Measurements from ENCODE around the gene RAPGEF1.

RAPGEF1 gene

GRCh38 chr9:131590907-131591844 is 148.7 kb downstream of the RAPGEF1 start:
- TF ChIP-seq CTCF (IDR thresholded peaks at IDR 0.05; ENCODE audit: low read depth, low read length, missing control alignments) = peak; percentile 73
- no peak overlapping the region for H3K4me3 ChIP-seq (ENCODE audit: low read depth, low read length)
- peak; percentile 29 for DNase-seq (ENCODE audit: low read depth)

GRCh38 chr9:131590449-131590848 is 149.4 kb downstream of the RAPGEF1 start:
- H3K4me3 ChIP-seq (ENCODE audit: low read depth, low read length) = no peak overlapping the region
- TF ChIP-seq CTCF (IDR thresholded peaks at IDR 0.05; ENCODE audit: low read depth, low read length, missing control alignments) = no peak
- no peak for DNase-seq (ENCODE audit: low read depth)

GRCh38 chr9:131589993-131590392 is 149.9 kb downstream of the RAPGEF1 start:
- H3K4me3 ChIP-seq (ENCODE audit: low read depth, low read length) = no peak overlapping the region
- TF ChIP-seq CTCF (IDR thresholded peaks at IDR 0.05; ENCODE audit: low read depth, low read length, missing control alignments) = no peak
- DNase-seq (ENCODE audit: low read depth) = no peak

GRCh38 chr9:131589124-131589711 is 150.7 kb downstream of the RAPGEF1 start:
- no peak for TF ChIP-seq CTCF (IDR thresholded peaks at IDR 0.05; ENCODE audit: low read depth, low read length, missing control alignments)
- no peak for DNase-seq (ENCODE audit: low read depth)
- no peak overlapping the region for H3K4me3 ChIP-seq (ENCODE audit: low read depth, low read length)

- no peak for DNase-seq (ENCODE audit: low read depth)
- no peak for TF ChIP-seq CTCF (IDR thresholded peaks at IDR 0.05; ENCODE audit: low read depth, low read length, missing control alignments)
- H3K4me3 ChIP-seq (ENCODE audit: low read depth, low read length) = no peak overlapping the region
These were observed 151.5 kb downstream of the RAPGEF1 start for GRCh38 chr9:131588396-131588795.

- no peak for DNase-seq (ENCODE audit: low read depth)
- TF ChIP-seq CTCF (IDR thresholded peaks at IDR 0.05; ENCODE audit: low read depth, low read length, missing control alignments) = no peak
- no peak overlapping the region for H3K4me3 ChIP-seq (ENCODE audit: low read depth, low read length)
These were observed 152.0 kb downstream of the RAPGEF1 start for GRCh38 chr9:131587906-131588305.
